ENCODE results near the gene SGSM2.

DNA sequence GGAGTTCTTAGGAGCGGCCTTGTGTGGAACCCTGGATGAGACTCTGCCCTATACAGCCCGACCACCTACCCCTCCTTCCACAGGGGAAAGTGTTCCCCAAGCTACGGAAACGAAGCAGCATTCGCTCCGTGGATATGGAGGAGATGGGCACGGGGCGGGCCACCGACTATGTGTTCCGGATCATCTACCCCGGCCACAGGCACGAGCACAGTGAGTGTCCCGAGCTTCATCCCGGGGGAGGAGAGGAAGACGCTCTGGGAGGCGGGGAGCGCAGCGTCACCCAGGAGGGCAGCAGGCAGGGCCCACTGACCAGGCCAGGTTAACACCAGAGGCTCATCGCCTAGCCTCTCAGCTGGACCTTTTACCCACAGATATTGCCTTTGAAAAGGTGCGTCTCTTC, 27.8 kb downstream of the SGSM2 start:
- TF ChIP-seq, protein P1, sequence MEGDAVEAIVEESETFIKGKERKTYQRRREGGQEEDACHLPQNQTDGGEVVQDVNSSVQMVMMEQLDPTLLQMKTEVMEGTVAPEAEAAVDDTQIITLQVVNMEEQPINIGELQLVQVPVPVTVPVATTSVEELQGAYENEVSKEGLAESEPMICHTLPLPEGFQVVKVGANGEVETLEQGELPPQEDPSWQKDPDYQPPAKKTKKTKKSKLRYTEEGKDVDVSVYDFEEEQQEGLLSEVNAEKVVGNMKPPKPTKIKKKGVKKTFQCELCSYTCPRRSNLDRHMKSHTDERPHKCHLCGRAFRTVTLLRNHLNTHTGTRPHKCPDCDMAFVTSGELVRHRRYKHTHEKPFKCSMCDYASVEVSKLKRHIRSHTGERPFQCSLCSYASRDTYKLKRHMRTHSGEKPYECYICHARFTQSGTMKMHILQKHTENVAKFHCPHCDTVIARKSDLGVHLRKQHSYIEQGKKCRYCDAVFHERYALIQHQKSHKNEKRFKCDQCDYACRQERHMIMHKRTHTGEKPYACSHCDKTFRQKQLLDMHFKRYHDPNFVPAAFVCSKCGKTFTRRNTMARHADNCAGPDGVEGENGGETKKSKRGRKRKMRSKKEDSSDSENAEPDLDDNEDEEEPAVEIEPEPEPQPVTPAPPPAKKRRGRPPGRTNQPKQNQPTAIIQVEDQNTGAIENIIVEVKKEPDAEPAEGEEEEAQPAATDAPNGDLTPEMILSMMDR (conservative IDR thresholded peaks at IDR 0.05; ENCODE audit: low read depth, low read length) = no peak
- TF ChIP-seq EZH2phosphoT487 (IDR thresholded peaks at IDR 0.05; ENCODE audit: borderline replicate concordance, low read length) = no peak
